ENCODE measurements around the gene ANXA4.

DNA sequence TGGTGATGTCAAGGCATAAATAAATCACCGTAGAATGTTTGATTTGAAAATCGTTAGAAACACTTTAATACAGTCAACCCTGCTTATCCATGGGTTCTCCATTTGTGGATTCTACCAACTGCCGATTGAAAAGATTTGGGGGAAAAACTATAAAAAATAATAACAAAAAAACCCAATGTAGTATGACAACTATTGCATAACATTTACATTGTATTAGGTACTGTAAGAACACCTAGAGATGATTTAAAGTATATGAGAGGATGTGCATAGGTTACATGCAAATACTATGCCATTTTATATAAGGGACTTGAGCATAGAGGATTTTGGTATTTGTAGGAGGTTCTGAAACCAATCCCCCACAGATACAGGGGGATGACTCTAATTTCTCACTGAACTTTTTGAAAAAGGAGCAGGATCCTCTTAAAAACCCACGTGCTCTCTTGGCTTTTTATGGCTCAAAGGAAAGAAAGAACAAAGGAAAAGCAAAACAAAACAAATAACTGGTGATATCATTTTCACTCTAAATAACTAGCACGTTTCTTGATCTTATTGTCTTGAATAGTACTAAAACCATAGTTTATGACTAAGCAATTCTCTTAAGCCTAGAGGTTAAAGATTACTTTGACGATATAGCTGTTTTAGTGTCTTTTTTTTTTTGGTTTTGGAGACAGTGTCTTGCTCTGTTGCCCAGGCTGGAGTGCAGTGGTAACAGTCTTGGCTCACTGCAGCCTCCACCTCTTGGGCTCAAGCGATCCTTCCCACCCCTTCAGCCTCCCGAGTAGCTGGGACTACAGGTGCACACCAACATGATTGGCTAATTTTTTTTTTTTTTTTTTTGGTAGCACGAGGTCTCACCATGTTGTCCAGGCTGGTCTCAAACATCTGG is 104.5 kb downstream of the ANXA4 start:
- no peak for TF ChIP-seq POLR2AphosphoS5 (IDR thresholded peaks at IDR 0.05; ENCODE audit: low read depth, low read length)
- TF ChIP-seq POLR2A (IDR thresholded peaks at IDR 0.05; ENCODE audit: low read depth, low read length): no peak
- TF ChIP-seq PAX5 (IDR thresholded peaks at IDR 0.05; ENCODE audit: insufficient read depth, low read length, severe bottlenecking): no peak
- no peak for TF ChIP-seq SPI1 (IDR thresholded peaks at IDR 0.05; ENCODE audit: low read depth, low read length)
